ENCODE data around the gene SMIM23.

SMIM23 gene

DNA sequence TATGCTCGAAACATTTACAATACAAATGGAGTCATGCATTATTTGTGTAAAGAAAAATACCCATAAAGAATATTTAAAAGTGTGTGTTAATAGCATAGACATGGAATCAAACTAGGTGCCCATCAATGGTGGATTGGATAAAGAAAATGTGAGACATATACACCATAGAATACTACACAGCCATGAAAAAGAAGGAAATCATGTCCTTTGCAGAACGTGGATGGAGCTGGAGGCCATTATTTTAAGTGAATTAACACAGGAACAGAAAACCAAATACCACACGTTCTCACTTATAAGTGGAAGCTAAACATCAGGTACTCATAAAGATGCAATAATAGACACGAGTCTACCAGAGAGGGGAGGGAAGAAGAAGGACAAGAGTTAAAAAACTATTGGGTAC, 22.8 kb downstream of the SMIM23 start:
- H3K27me3 ChIP-seq (ENCODE audit: insufficient read depth, low read length): peaks cover 8% of the 10 kb centered on the region
- no peaks in the 10 kb centered on the region for H3K36me3 ChIP-seq (ENCODE audit: insufficient read depth, low read length)
- H2AFZ ChIP-seq (ENCODE audit: low read depth, low read length): no peak overlapping the region
- peaks cover 1% of the 10 kb centered on the region for H3K9me3 ChIP-seq (ENCODE audit: low read length)
- H3K4me1 ChIP-seq (ENCODE audit: insufficient read depth, low read length): no peaks in the 10 kb centered on the region
- H3K4me3 ChIP-seq (ENCODE audit: low read length): no peak overlapping the region

- Histone ChIP-seq H3K27me3 (ENCODE audit: insufficient read depth, low read length) (peaks cover 8% of the 10 kb centered on the region), H3K4me3 (ENCODE audit: low read length) (no peak overlapping the region), H3K4me1 (ENCODE audit: insufficient read depth, low read length) (no peaks in the 10 kb centered on the region), H2AFZ (ENCODE audit: low read depth, low read length) (no peak overlapping the region), H3K9me3 (ENCODE audit: low read length) (peaks cover 1% of the 10 kb centered on the region), H3K36me3 (ENCODE audit: insufficient read depth, low read length) (no peaks in the 10 kb centered on the region)
These were observed 23.3 kb downstream of the SMIM23 start for GRCh38 chr5:171808951-171809350.

DNA sequence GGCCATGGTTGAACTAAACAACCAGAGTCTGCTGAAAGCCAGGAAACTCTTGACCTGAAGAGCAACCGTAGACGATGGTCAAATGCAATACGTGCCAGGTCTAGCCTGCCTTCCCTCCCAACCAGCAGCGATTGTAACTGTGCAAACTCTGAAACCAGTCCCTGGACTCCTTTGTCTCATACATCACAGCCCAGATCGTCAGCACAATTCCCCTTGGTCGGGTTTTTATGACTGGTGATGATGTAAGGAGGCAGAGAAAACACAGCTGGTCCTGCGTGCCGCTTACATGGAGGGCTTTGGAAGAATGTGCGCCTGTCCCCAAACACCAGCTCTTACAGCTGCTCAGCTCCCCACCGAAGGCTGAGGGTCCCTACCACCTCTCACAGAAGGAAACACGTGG, 24.6 kb downstream of the SMIM23 start:
- Histone ChIP-seq H3K4me3 (ENCODE audit: low read length) (no peak overlapping the region), H2AFZ (ENCODE audit: low read depth, low read length) (no peak overlapping the region), H3K9me3 (ENCODE audit: low read length) (peaks cover 1% of the 10 kb centered on the region), H3K4me1 (ENCODE audit: insufficient read depth, low read length) (no peaks in the 10 kb centered on the region), H3K27me3 (ENCODE audit: insufficient read depth, low read length) (peaks cover 8% of the 10 kb centered on the region), H3K36me3 (ENCODE audit: insufficient read depth, low read length) (no peaks in the 10 kb centered on the region)

GRCh38 chr5:171813270-171813669, 27.7 kb downstream of the SMIM23 start:
- no peaks in the 10 kb centered on the region for H3K4me1 ChIP-seq (ENCODE audit: insufficient read depth, low read length)
- no peak overlapping the region for H2AFZ ChIP-seq (ENCODE audit: low read depth, low read length)
- H3K36me3 ChIP-seq (ENCODE audit: insufficient read depth, low read length): no peaks in the 10 kb centered on the region
- no peaks in the 10 kb centered on the region for H3K27me3 ChIP-seq (ENCODE audit: insufficient read depth, low read length)
- H3K9me3 ChIP-seq (ENCODE audit: low read length): peaks cover 1% of the 10 kb centered on the region
- no peak overlapping the region for H3K4me3 ChIP-seq (ENCODE audit: low read length)

DNA sequence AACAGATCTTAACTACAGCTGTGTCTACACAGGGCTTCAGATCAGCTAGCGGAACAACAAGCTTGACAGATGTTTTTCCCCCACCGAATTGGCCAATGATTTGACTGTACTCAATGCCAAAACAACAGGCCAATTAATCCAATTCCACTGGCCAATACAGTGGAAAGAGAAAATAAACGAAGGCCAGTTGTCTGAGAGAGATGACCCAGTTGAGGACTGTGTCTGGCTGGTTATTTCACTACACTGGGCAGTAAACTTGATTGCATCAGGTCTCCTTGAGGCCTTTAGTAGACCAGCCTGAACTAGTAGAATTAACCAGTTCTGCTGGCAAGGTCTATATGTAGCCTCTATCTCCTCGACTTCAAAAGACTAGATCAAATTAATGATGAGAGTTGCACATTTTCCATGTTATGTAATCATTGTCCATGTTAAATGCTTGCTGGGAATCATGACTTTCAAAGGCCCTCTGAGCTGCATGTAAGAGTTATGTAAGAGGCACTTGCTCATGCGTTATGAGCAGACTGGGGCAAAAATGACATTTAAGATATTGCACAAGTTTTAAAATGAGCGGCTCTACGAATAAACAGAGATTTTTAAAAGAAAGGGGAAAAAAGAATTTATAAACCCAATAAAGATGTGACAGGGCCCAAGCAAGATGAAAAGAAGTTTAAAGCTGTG, 28.3 kb downstream of the SMIM23 start:
- Histone ChIP-seq H2AFZ (ENCODE audit: low read depth, low read length) (no peak overlapping the region), H3K4me3 (ENCODE audit: low read length) (no peak overlapping the region), H3K36me3 (ENCODE audit: insufficient read depth, low read length) (no peaks in the 10 kb centered on the region), H3K9me3 (ENCODE audit: low read length) (peaks cover 1% of the 10 kb centered on the region), H3K4me1 (ENCODE audit: insufficient read depth, low read length) (no peaks in the 10 kb centered on the region), H3K27me3 (ENCODE audit: insufficient read depth, low read length) (no peaks in the 10 kb centered on the region)

DNA sequence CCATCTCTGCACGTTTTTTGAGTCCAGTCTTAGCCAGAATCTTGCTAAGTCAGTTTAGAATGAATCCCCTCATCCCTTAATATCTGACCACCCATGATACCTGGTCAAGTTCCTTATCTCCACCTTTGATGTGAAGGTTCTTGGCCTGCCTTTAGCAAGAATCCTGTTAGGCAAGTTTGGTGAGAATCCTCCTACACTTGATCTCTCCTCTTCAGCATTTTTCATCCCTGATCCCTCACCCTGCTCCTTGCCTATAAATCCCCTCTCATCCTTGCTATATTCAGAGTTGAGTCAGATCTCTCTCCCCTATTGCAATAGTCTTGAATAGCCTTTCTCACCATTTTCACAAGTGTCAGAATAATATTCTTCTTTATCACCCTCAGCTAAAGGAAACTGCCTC, 31.0 kb downstream of the SMIM23 start:
- Histone ChIP-seq H2AFZ (ENCODE audit: low read depth, low read length) (no peak overlapping the region), H3K27me3 (ENCODE audit: insufficient read depth, low read length) (no peaks in the 10 kb centered on the region), H3K36me3 (ENCODE audit: insufficient read depth, low read length) (no peaks in the 10 kb centered on the region), H3K4me3 (ENCODE audit: low read length) (no peak overlapping the region), H3K9me3 (ENCODE audit: low read length) (no peaks in the 10 kb centered on the region), H3K4me1 (ENCODE audit: insufficient read depth, low read length) (no peaks in the 10 kb centered on the region)

- Histone ChIP-seq H3K4me1 (ENCODE audit: insufficient read depth, low read length) (no peaks in the 10 kb centered on the region), H3K9me3 (ENCODE audit: low read length) (no peaks in the 10 kb centered on the region), H2AFZ (ENCODE audit: low read depth, low read length) (no peak overlapping the region), H3K27me3 (ENCODE audit: insufficient read depth, low read length) (no peaks in the 10 kb centered on the region), H3K36me3 (ENCODE audit: insufficient read depth, low read length) (no peaks in the 10 kb centered on the region), H3K4me3 (ENCODE audit: low read length) (no peak overlapping the region)
These were observed 34.9 kb downstream of the SMIM23 start for GRCh38 chr5:171820561-171820960.

DNA sequence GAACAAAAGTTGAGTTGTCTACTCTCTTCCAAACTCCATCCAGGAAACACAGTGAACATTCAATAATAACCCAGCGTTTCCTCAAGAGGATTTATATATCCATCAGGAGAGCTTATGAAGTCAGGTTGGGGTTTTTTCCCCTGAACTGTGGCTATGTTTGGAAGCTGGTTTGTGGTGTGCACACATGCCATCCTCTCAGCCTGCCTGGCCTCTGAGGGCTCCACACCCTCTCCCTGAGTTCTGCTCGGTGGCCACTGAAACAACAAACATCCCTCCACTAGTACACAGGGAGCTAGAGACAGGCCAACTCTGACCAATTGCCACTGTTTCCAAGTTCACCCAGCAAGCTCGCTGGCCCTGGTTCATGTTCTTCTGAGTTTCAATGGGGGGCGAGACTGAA, 35.7 kb downstream of the SMIM23 start:
- Histone ChIP-seq H3K27me3 (ENCODE audit: insufficient read depth, low read length) (no peaks in the 10 kb centered on the region), H3K9me3 (ENCODE audit: low read length) (no peaks in the 10 kb centered on the region), H2AFZ (ENCODE audit: low read depth, low read length) (no peak overlapping the region), H3K36me3 (ENCODE audit: insufficient read depth, low read length) (no peaks in the 10 kb centered on the region), H3K4me1 (ENCODE audit: insufficient read depth, low read length) (no peaks in the 10 kb centered on the region), H3K4me3 (ENCODE audit: low read length) (no peak overlapping the region)

- H3K27me3 ChIP-seq (ENCODE audit: insufficient read depth, low read length): no peaks in the 10 kb centered on the region
- peaks cover 3% of the 10 kb centered on the region for H3K9me3 ChIP-seq (ENCODE audit: low read length)
- no peak overlapping the region for H2AFZ ChIP-seq (ENCODE audit: low read depth, low read length)
- H3K4me3 ChIP-seq (ENCODE audit: low read length): no peak overlapping the region
- H3K4me1 ChIP-seq (ENCODE audit: insufficient read depth, low read length): no peaks in the 10 kb centered on the region
- H3K36me3 ChIP-seq (ENCODE audit: insufficient read depth, low read length): no peaks in the 10 kb centered on the region
These were observed 37.7 kb downstream of the SMIM23 start for GRCh38 chr5:171823269-171823668.

GRCh38 chr5:171825051-171825450, 39.4 kb downstream of the SMIM23 start:
- H3K27me3 ChIP-seq (ENCODE audit: insufficient read depth, low read length): no peaks in the 10 kb centered on the region
- H3K36me3 ChIP-seq (ENCODE audit: insufficient read depth, low read length): no peaks in the 10 kb centered on the region
- no peaks in the 10 kb centered on the region for H3K4me1 ChIP-seq (ENCODE audit: insufficient read depth, low read length)
- peaks cover 3% of the 10 kb centered on the region for H3K9me3 ChIP-seq (ENCODE audit: low read length)
- no peak overlapping the region for H3K4me3 ChIP-seq (ENCODE audit: low read length)
- H2AFZ ChIP-seq (ENCODE audit: low read depth, low read length): no peak overlapping the region

GRCh38 chr5:171826132-171826531, 40.5 kb downstream of the SMIM23 start:
- H3K36me3 ChIP-seq (ENCODE audit: insufficient read depth, low read length): no peaks in the 10 kb centered on the region
- H3K4me3 ChIP-seq (ENCODE audit: low read length): no peak overlapping the region
- H3K27me3 ChIP-seq (ENCODE audit: insufficient read depth, low read length): no peaks in the 10 kb centered on the region
- no peak overlapping the region for H2AFZ ChIP-seq (ENCODE audit: low read depth, low read length)
- no peaks in the 10 kb centered on the region for H3K4me1 ChIP-seq (ENCODE audit: insufficient read depth, low read length)
- peaks cover 3% of the 10 kb centered on the region for H3K9me3 ChIP-seq (ENCODE audit: low read length)

- Histone ChIP-seq H3K27me3 (ENCODE audit: insufficient read depth, low read length) (no peaks in the 10 kb centered on the region), H3K9me3 (ENCODE audit: low read length) (peaks cover 3% of the 10 kb centered on the region)
These were observed 41.5 kb downstream of the SMIM23 start for GRCh38 chr5:171827162-171827561.

DNA sequence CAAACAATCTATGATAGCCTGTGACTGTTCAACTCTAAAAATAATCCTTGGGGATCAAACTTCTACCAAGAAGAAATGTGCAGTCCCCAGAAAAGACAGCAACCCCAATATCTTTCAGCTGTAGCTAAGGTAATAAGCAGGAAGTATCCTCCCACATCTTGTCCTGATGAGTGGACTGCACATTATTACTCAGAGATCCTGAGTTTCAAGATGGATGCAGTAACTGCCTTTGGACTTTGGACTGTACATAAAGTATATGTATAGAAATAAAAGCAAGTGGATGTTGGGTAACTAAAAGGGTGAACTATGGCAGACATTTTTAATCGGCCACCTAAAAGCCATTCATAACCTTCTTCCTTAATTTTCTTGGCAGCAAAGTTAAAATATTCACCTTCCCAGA, 45.1 kb downstream of the SMIM23 start:
- Histone ChIP-seq H3K9me3 (ENCODE audit: low read length) (peaks cover 3% of the 10 kb centered on the region), H3K4me3 (ENCODE audit: low read length) (no peak overlapping the region), H3K36me3 (ENCODE audit: insufficient read depth, low read length) (no peaks in the 10 kb centered on the region), H3K27me3 (ENCODE audit: insufficient read depth, low read length) (no peaks in the 10 kb centered on the region), H3K4me1 (ENCODE audit: insufficient read depth, low read length) (no peaks in the 10 kb centered on the region), H2AFZ (ENCODE audit: low read depth, low read length) (no peak overlapping the region)

More at GRCh38 chr5:171827162-171827561, 41.5 kb downstream of the SMIM23 start:
- no peak overlapping the region for H2AFZ ChIP-seq (ENCODE audit: low read depth, low read length)
- H3K4me1 ChIP-seq (ENCODE audit: insufficient read depth, low read length): no peaks in the 10 kb centered on the region
- H3K36me3 ChIP-seq (ENCODE audit: insufficient read depth, low read length): no peaks in the 10 kb centered on the region
- H3K4me3 ChIP-seq (ENCODE audit: low read length): no peak overlapping the region

DNA sequence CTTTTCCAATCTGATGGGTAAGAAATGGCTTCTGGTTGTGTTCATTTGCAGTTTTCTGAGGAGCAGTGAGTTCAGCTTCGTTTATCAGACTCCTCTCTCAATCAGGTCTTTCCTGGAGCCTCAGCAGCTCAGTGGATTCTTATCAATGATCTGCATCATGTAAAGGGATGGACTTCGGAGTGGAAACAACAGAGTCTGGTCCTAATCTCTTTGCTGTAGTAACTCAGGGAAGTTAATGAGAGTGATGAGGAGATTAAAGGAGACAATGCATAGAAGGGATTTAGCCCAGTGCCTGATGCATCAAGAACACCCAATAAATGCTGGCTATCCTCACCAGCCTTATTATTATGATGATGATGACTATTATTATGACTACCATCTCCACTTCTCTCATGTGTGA, 47.2 kb downstream of the SMIM23 start:
- Histone ChIP-seq H2AFZ (ENCODE audit: low read depth, low read length) (no peak overlapping the region), H3K4me3 (ENCODE audit: low read length) (no peak overlapping the region), H3K9me3 (ENCODE audit: low read length) (no peaks in the 10 kb centered on the region), H3K36me3 (ENCODE audit: insufficient read depth, low read length) (no peaks in the 10 kb centered on the region), H3K27me3 (ENCODE audit: insufficient read depth, low read length) (no peaks in the 10 kb centered on the region), H3K4me1 (ENCODE audit: insufficient read depth, low read length) (no peaks in the 10 kb centered on the region)

All from neuron (in vitro differentiated cells).